ENCODE measurements around the gene CPEB3.

- TF ChIP-seq POLR2A (IDR thresholded peaks at IDR 0.05) (no peak), CTCF (IDR thresholded peaks at IDR 0.05) (no peak)
Measured at GRCh38 chr10:92239600-92240288, 51.1 kb downstream of the CPEB3 start.

Measured in thyroid gland (tissue), 4 donors.